GM12878 (cell line): Measurements from ENCODE around the gene HOXA10.

Experiments
- EZH2 ChIP-seq: IDR thresholded peaks from 2 replicates; pipeline ENCODE4 v1.6.1; 2012; ENCODE audit warnings: low read depth, mild to moderate bottlenecking, control low read depth, inconsistent platforms, low read length, borderline replicate concordance; ENCODE audit not compliant: control insufficient read depth
- NR2C1 ChIP-seq: fragments of 450-650 bp; IDR thresholded peaks from 2 replicates; pipeline ENCODE4 v1.6.1; 2017; ENCODE audit warnings: antibody characterized with exemption, mild to moderate bottlenecking, moderate library complexity
- ZNF207 ChIP-seq: fragments of 450-650 bp; IDR thresholded peaks from 2 replicates; pipeline ENCODE4 v1.6.1; 2014; ENCODE audit warnings: antibody characterized with exemption, mild to moderate bottlenecking, borderline replicate concordance
- ZNF274 ChIP-seq: IDR thresholded peaks from one replicate; pipeline ENCODE4 v1.8.0; 2011; ENCODE audit not compliant: insufficient read length, insufficient read depth
- TF ChIP-seq, protein P1 (sequence below), 3 experiments: IDR thresholded peaks in 2 of 3; conservative IDR thresholded peaks in 1 of 3; 2 replicates each; pipeline ENCODE4 v1.5.1; 2011; ENCODE audit warnings: low read depth in 3 of 3, low read length in 3 of 3, mild to moderate bottlenecking in 3 of 3, control low read depth in 2 of 3, moderate library complexity in 2 of 3, inconsistent platforms in 1 of 3, mixed read lengths in 1 of 3; ENCODE audit not compliant: control insufficient read depth in 2 of 3, insufficient read depth in 1 of 3; ENCODE audit errors: extremely low read depth in 1 of 3

- TF ChIP-seq ZNF274: no peak
- TF ChIP-seq, protein P1, sequence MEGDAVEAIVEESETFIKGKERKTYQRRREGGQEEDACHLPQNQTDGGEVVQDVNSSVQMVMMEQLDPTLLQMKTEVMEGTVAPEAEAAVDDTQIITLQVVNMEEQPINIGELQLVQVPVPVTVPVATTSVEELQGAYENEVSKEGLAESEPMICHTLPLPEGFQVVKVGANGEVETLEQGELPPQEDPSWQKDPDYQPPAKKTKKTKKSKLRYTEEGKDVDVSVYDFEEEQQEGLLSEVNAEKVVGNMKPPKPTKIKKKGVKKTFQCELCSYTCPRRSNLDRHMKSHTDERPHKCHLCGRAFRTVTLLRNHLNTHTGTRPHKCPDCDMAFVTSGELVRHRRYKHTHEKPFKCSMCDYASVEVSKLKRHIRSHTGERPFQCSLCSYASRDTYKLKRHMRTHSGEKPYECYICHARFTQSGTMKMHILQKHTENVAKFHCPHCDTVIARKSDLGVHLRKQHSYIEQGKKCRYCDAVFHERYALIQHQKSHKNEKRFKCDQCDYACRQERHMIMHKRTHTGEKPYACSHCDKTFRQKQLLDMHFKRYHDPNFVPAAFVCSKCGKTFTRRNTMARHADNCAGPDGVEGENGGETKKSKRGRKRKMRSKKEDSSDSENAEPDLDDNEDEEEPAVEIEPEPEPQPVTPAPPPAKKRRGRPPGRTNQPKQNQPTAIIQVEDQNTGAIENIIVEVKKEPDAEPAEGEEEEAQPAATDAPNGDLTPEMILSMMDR (IDR thresholded peaks at IDR 0.05 in 2 of 3, conservative IDR thresholded peaks at IDR 0.05 in 1 of 3; ENCODE audit: control insufficient read depth in 2 of 3, extremely low read depth in 1 of 3, insufficient read depth in 1 of 3, low read depth in 3 of 3, low read length in 3 of 3): no peak
- no peak for TF ChIP-seq NR2C1
- TF ChIP-seq ZNF207: no peak
- no peak for TF ChIP-seq EZH2
Measured at GRCh38 chr7:27186668-27187474, 12.8 kb upstream of the HOXA10 start.
